ENCODE measurements around the gene IREB2.

IREB2 gene

DNA sequence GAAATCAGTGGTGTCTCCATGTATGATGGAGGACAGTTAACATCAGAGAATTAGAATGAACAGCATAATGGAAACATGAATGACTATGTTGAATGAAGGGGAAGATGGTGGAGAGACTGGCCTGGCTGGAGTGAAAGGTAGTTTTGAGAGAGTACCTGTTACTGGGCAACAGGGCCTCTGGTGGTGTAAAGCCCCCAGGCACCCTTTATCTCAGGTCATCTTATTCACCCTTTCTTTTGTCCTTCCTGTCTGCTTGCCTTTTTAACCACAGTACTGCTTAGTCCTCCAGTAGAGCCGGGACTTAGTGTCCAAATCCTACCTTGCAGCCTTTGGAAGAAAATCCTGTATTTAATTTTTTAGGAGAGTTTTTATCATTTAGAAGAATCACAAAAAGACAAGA, 6.2 kb downstream of the IREB2 start:
- H3K27me3 ChIP-seq, result no peaks in the 10 kb centered on the region
- TF ChIP-seq, protein P1, sequence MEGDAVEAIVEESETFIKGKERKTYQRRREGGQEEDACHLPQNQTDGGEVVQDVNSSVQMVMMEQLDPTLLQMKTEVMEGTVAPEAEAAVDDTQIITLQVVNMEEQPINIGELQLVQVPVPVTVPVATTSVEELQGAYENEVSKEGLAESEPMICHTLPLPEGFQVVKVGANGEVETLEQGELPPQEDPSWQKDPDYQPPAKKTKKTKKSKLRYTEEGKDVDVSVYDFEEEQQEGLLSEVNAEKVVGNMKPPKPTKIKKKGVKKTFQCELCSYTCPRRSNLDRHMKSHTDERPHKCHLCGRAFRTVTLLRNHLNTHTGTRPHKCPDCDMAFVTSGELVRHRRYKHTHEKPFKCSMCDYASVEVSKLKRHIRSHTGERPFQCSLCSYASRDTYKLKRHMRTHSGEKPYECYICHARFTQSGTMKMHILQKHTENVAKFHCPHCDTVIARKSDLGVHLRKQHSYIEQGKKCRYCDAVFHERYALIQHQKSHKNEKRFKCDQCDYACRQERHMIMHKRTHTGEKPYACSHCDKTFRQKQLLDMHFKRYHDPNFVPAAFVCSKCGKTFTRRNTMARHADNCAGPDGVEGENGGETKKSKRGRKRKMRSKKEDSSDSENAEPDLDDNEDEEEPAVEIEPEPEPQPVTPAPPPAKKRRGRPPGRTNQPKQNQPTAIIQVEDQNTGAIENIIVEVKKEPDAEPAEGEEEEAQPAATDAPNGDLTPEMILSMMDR (IDR thresholded peaks at IDR 0.05; ENCODE audit: low read depth, low read length), result no peak
- DNase-seq, result no peak
- H3K4me1 ChIP-seq, result peaks cover 5% of the 10 kb centered on the region
- H3K9me3 ChIP-seq, result no peaks in the 10 kb centered on the region
- peaks cover 56% of the 10 kb centered on the region for H3K36me3 ChIP-seq
- no peak overlapping the region for H3K4me3 ChIP-seq (ENCODE audit: low read depth, low read length)

DNA sequence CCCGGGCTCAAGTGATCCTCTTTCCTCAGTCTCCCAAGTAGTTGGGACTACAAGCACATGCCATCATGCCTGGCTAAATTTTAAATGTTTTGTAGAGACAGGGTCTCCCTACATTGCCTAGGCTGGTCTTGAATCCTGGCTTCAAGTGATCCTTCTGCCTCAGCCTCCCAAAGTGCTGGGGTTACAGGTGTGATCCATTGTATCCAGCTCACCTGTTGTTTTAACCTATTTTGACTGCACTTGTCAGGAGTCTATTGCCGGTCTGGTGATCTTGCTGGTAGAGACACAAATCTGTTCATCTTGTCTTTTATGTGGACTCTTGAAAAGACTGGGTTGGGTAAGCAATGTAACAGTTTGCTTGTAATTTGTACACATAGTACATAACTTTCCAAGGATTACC, 7.9 kb downstream of the IREB2 start:
- Histone ChIP-seq H3K36me3 (peaks cover 57% of the 10 kb centered on the region), H3K27me3 (no peaks in the 10 kb centered on the region), H3K4me3 (ENCODE audit: low read depth, low read length) (no peak overlapping the region), H3K9me3 (no peaks in the 10 kb centered on the region), H3K4me1 (no peaks in the 10 kb centered on the region)
- DNase-seq, result no peak
- TF ChIP-seq, protein P1 (IDR thresholded peaks at IDR 0.05; ENCODE audit: low read depth, low read length), result no peak

DNA sequence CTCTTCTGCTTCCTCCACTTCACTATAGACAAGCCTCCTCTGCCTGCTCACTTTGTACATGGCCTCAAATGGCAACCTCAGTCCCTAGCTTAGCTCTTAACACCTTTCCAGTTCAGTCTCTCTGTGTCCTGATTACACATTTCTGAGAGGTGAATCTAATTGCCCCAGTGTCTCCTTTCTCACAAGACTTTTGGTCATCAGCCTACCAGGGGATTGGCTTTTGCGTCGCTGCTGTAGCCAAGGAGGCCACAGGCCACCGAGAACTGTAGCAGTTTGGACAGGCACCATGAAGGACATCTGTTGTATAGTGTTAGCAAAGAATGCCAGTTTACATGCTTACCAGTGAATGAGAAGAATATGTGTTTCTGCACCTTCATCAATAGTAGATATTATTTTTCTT, 8.5 kb downstream of the IREB2 start:
- no peak for DNase-seq
- peaks cover 52% of the 10 kb centered on the region for H3K36me3 ChIP-seq
- H3K9me3 ChIP-seq, result no peaks in the 10 kb centered on the region
- no peaks in the 10 kb centered on the region for H3K4me1 ChIP-seq
- TF ChIP-seq, protein P1 (IDR thresholded peaks at IDR 0.05; ENCODE audit: low read depth, low read length), result no peak
- H3K4me3 ChIP-seq (ENCODE audit: low read depth, low read length), result no peak overlapping the region
- H3K27me3 ChIP-seq, result no peaks in the 10 kb centered on the region

DNA sequence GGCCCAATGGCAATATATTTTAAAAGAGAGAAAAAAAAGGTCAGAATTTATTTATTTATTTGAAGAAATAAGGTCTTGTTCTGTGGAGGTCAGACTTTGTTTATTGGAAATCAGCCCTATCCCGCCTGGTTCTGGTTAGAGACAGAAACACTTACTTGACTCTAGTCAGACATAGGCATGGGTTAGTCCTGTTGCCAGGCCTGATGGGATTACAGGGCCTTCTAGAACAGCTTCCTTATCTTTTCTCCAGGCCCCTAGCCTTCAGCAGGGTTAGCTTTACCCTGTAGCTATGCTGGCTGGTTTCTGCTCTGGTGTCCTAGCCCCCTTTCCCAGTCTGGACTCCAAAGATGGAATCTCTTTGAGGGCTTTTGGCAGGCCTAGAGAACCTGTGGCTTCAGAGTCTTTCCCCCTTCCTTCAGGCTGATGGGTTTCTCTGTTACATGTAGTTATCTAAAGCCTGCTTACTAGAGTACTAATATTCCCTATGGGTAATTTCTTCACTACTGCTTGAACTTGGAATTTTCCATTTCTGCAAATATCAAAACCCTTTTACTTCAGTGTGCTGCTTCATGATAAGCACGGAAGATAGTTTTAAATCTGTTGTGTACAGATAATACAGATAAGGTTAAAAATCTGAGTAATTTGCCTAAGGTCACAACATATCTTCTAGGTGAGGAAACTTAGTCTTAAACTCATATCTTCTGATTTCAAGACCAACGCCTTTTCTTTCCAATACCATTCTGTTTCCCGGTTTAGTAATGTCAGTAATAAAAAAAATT, 10.6 kb downstream of the IREB2 start:
- Histone ChIP-seq H3K4me1 (peaks cover 8% of the 10 kb centered on the region), H3K4me3 (ENCODE audit: low read depth, low read length) (no peak overlapping the region), H3K9me3 (no peaks in the 10 kb centered on the region), H3K36me3 (peaks cover 47% of the 10 kb centered on the region), H3K27me3 (no peaks in the 10 kb centered on the region)
- TF ChIP-seq, protein P1 (IDR thresholded peaks at IDR 0.05; ENCODE audit: low read depth, low read length), result no peak
- DNase-seq, result peak; percentile 23

DNA sequence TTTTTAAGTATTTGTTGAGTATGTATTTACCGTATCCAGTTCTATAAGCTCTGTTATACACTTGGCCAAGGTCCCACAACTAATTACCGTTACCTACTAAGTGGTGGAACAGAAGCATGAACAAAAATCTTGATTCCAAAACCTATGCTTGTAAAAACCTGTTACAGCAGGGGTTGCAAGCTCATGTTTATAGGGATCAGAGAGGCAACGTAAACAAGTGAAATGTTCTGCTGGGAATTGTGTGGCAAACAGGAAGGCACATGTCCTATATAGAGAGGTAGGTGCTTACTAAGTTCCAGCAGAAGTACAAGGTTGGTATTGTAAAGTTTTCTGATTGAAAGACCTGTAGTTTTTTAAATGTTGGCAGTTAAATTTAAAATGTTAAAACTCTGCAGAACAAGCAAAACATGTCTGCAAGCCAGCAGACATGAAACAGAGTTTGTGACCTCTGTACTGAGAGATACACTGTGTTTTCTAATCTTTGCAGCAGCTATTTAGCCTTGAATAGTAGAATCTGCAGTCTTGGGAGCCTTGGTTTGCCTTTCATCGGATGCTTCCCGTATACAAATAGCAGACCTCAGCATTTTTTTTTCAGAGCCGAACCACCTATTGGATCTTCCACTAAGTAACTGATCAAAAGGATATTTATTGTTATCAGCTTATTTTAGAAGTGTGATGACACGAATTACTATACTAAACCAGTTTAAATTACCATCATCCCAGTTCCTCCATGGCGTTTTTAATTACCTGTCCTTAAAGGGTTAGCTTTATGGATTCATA, 11.4 kb downstream of the IREB2 start:
- Histone ChIP-seq H3K9me3 (no peaks in the 10 kb centered on the region), H3K36me3 (peaks cover 41% of the 10 kb centered on the region), H3K4me1 (peaks cover 12% of the 10 kb centered on the region), H3K4me3 (ENCODE audit: low read depth, low read length) (no peak overlapping the region), H3K27me3 (no peaks in the 10 kb centered on the region)
- DNase-seq, result no peak
- TF ChIP-seq, protein P1 (IDR thresholded peaks at IDR 0.05; ENCODE audit: low read depth, low read length), result no peak

Measured in BE2C (cell line).